ENCODE measurements around the gene CEP72.

DNA sequence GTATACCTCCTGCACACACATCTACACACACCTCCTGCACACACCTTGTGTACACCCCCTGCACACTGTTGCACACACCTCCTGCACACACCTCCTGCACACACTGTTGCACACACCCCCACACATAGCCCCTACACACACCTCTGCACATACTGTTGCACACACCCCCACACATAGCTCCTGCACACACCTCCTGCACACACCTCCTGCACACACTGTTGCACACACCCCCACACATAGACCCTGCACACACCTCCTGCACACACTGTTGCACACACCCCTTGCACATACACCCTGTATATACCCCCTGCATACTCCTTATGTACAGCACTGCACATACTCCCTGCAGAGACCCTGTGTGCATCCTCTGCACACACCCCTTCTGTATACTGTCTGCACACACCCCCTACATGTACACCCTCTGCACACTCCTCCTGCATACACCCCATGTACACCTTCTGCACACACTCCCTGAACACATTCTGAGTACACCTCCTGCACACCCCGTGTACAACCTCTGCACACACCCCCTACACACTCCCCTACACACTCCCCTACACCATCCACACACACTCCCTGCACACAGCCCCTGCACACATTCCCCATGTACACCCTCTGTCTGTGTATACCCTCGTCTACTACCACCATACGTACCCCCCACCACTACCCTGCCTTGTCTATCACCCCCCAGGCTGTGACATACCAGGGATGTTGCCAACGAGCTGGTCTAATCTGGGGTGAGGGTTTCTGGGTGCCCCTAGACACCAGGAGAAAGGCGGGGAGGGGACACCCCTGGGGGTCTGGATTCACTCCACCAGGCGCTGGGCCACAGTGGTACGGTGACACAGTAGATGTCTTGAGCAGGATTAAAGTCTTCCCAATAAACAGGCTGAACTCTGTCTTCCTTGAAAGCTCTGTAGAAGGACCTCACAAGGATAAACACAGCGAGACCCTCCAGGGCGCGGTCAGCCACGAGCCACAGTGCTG is 1.1 kb upstream of the CEP72 start:
- TF ChIP-seq EP300 (IDR thresholded peaks at IDR 0.05; ENCODE audit: borderline replicate concordance in 1 of 2, low read depth in 1 of 2, low read length in 1 of 2) (no peak), RAD21 (IDR thresholded peaks at IDR 0.05; ENCODE audit: low read length) (no peak), CHD2 (IDR thresholded peaks at IDR 0.05; ENCODE audit: low read length, partially characterized antibody) (no peak), POLR2AphosphoS5 (IDR thresholded peaks at IDR 0.05; ENCODE audit: low read depth, low read length) (no peak), NFIC (IDR thresholded peaks at IDR 0.05; ENCODE audit: borderline replicate concordance) (no peak), IRF3 (IDR thresholded peaks at IDR 0.05; ENCODE audit: low read depth, low read length) (no peak), SMC3 (IDR thresholded peaks at IDR 0.05; ENCODE audit: low read depth, low read length) (no peak), MXI1 (IDR thresholded peaks at IDR 0.05; ENCODE audit: low read depth, low read length) (no peak), TAF1 (IDR thresholded peaks at IDR 0.05; ENCODE audit: borderline replicate concordance, low read depth, low read length) (no peak), RCOR1 (IDR thresholded peaks at IDR 0.05; ENCODE audit: low read length) (no peak), GABPA (IDR thresholded peaks at IDR 0.05; ENCODE audit: low read depth) (no peak), TEAD4 (IDR thresholded peaks at IDR 0.05; ENCODE audit: borderline replicate concordance, insufficient read depth) (no peak)
- TF ChIP-seq, protein P1, sequence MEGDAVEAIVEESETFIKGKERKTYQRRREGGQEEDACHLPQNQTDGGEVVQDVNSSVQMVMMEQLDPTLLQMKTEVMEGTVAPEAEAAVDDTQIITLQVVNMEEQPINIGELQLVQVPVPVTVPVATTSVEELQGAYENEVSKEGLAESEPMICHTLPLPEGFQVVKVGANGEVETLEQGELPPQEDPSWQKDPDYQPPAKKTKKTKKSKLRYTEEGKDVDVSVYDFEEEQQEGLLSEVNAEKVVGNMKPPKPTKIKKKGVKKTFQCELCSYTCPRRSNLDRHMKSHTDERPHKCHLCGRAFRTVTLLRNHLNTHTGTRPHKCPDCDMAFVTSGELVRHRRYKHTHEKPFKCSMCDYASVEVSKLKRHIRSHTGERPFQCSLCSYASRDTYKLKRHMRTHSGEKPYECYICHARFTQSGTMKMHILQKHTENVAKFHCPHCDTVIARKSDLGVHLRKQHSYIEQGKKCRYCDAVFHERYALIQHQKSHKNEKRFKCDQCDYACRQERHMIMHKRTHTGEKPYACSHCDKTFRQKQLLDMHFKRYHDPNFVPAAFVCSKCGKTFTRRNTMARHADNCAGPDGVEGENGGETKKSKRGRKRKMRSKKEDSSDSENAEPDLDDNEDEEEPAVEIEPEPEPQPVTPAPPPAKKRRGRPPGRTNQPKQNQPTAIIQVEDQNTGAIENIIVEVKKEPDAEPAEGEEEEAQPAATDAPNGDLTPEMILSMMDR (IDR thresholded peaks at IDR 0.05), result no peak
- TF ChIP-seq, protein P2, sequence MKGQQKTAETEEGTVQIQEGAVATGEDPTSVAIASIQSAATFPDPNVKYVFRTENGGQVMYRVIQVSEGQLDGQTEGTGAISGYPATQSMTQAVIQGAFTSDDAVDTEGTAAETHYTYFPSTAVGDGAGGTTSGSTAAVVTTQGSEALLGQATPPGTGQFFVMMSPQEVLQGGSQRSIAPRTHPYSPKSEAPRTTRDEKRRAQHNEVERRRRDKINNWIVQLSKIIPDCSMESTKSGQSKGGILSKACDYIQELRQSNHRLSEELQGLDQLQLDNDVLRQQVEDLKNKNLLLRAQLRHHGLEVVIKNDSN (IDR thresholded peaks at IDR 0.05; ENCODE audit: borderline replicate concordance, low read depth), result no peak

Measured in SK-N-SH (cell line).